GM12873 (cell line): Measurements from ENCODE around the gene MRPL48.

Experiments
- TF ChIP-seq, protein P1 (sequence below): IDR thresholded peaks from 2 replicates; pipeline ENCODE4 v1.5.1; 2012; ENCODE audit warnings: low read depth, mild to moderate bottlenecking, moderate library complexity, low read length, control low read depth; ENCODE audit not compliant: insufficient read depth; ENCODE audit errors: missing control alignments

MRPL48 gene

DNA sequence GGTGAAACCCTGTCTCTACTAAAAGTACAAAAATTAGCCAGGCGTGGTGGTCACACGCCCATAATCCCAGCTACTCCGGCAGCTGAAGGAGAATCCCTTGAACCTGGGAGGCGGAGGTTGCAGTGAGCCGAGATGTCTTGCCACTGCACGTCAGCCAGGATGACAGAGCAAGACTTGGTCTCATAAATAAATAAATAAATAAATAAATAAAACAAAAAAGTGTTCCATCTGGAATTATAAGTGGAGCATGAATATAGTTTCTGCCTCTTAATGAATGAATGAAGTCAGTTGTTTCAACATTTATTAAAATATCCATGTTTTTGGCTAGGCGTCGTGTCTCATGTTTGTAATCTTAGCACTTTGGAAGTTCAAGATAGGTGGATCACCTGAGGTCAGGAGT is 27.1 kb downstream of the MRPL48 start:
- TF ChIP-seq, protein P1, sequence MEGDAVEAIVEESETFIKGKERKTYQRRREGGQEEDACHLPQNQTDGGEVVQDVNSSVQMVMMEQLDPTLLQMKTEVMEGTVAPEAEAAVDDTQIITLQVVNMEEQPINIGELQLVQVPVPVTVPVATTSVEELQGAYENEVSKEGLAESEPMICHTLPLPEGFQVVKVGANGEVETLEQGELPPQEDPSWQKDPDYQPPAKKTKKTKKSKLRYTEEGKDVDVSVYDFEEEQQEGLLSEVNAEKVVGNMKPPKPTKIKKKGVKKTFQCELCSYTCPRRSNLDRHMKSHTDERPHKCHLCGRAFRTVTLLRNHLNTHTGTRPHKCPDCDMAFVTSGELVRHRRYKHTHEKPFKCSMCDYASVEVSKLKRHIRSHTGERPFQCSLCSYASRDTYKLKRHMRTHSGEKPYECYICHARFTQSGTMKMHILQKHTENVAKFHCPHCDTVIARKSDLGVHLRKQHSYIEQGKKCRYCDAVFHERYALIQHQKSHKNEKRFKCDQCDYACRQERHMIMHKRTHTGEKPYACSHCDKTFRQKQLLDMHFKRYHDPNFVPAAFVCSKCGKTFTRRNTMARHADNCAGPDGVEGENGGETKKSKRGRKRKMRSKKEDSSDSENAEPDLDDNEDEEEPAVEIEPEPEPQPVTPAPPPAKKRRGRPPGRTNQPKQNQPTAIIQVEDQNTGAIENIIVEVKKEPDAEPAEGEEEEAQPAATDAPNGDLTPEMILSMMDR, result no peak

DNA sequence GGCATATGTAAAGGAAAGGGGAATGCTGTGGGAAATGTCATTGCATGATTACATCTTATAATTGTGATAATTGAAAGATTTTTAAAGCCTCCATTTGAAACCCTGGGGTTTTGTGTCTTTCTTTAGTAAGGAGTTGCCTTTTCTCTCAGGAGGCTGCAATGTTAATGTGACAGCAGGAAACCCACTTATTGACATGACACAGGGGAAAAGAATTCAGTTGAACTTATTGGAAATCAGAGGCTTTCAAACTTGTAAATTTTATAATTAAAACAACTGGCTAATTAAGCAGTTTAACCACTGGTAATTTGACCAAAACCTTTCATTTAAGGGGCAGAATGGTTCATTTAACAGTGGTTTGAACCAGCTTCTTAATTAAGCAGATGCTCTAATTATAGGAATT is 31.2 kb downstream of the MRPL48 start:
- TF ChIP-seq, protein P1, result no peak

DNA sequence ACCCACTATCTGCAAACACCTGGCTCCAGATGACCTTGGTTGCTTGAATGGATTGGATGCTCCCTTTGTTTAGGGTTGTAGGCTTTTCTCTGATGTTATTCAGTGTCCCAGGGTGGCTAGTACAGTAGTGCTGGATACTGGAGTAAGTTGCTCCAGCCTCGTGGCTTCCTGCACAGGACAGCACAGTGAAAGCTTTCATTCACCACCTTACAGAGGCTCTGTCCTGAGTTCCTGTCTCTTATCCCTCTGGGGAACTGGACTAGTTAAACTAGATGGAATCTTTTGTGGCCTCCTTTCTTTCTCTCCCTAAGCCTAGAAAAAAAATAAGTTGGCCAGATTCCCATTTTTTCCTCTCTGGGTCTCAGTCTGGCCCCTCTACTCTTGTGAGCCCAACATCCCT is 42.6 kb downstream of the MRPL48 start:
- TF ChIP-seq, protein P1, result no peak

DNA sequence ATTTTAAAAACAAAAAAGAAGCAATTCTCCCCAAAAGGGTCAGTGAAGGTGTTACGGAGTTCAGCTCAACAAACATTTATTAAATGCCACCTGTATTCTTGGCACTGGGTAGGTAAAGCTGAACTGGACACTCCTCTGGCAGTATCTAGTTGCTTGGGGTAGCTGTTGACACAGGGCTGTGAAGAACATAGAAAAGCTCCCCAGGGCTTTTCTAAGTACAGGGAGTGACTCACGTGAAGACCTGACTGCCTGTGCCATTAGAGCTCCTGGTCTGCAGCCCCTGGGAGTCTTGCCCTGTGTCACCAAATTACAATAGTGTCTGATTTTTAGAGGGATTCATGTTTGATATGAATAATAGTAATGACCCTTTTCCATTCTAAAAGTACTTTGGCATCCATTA is 45.4 kb downstream of the MRPL48 start:
- TF ChIP-seq, protein P1, result no peak

DNA sequence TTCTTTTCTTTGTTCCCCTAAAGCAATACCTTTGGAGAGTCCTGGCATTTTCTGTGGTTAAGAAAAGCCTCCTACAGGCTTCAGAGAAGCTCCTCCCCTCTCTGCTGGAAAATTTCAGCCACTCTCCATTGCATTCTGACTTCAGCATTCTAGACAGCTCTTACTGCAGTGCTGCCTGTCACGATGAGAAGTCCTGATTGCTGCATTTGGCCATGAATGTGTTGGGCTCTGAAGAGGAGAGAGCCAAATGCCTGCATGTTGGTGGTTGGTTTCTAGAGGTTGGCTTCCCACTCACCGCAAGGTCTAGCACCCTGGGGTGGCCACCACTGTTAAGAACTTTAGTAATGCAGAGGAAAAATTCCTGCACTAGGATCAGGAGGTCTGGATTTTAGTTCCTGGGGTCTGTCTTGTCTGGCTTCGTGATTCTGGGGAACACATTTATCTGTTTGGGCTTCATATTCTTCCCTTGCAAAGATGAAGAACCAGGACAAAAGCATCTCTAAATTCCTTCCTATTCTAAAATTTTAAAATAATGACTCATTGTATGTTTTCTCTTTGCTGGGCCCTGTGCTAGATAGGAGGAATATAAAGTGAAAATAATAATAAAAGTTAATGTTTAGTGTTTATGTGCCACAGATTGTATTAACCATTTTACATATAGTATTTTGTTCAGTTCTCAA is 50.9 kb downstream of the MRPL48 start:
- TF ChIP-seq, protein P1, result no peak

DNA sequence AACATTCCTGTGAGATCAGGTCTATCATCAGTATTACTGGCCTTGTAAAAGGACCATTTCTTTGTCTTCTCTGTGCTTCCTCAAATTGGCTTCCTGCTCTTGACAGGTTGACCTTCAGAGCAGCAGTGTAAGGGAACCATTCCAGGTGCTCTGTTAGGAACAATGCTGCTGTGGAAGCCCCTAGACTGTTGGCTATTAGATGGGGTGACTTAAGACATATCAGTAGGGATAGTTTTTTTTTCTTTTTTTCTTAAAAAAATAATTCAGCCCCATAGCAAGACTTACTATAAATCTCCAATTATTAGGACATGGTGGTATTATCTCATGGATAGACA is 51.4 kb downstream of the MRPL48 start:
- TF ChIP-seq, protein P1, result no peak

DNA sequence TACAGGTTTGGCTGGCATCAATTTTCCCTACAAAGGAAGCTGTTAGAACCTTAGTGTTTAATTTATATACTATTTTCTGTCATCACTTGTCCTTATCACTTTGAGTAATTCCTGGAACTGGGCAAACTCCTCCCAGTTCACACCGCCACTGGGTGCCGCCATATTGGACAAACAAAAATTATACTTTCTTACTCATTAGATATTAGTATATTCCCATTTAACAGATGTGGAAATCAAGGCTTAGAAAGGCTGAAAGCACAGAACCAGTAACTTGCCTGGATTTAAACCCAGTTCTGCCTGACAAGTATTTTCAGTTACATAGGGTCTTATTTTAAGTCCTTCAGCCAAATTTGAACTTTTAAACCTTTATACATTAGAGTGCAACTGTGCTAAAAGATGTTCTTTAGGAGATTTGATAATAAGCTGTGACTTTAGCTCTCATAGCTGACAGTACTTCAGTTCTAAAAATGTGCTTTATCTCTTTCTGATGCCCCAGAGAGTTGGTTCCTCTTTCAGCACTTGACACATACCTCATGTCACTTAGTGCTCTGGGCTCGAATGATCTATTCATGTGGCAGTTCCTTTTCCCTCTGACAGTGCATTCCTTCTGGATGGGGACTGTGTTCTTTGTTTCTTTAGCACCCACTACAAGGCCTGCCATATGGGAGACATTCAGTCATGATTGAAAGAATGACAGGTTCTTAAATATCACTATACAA is 63.5 kb downstream of the MRPL48 start:
- TF ChIP-seq, protein P1, result no peak
